DOHH2 (cell line): ENCODE measurements around the gene TVP23C.

Source experiments
- H3F3A ChIP-seq: fragments of 200-600 bp; sonication (generic), shearing (Covaris generic); 2 replicates; pipeline ENCODE4 v1.6.0; 2016; ENCODE audit warnings: antibody characterized with exemption, mild to moderate bottlenecking; ENCODE audit not compliant: control insufficient read depth, insufficient read depth
- H3K27ac ChIP-seq: fragments of 200-600 bp; sonication (generic); 2 replicates; pipeline ENCODE4 v1.5.1; 2014; ENCODE audit warnings: low read depth, mild to moderate bottlenecking, low read length, moderate library complexity
- H3K27me3 ChIP-seq: fragments of 200-600 bp; sonication (generic); 2 replicates; pipeline ENCODE4 v1.6.1; 2014; ENCODE audit warnings: mild to moderate bottlenecking, low read length, mixed read lengths; ENCODE audit not compliant: control insufficient read depth
- H3K36me3 ChIP-seq: fragments of 200-600 bp; sonication (generic); 2 replicates; pipeline ENCODE4 v1.6.1; 2014; ENCODE audit warnings: mild to moderate bottlenecking, low read length, moderate library complexity, mixed read lengths; ENCODE audit not compliant: control insufficient read depth
- H3K4me1 ChIP-seq: fragments of 200-600 bp; sonication (generic); 2 replicates; pipeline ENCODE4 v1.6.1; 2014; ENCODE audit warnings: mild to moderate bottlenecking, low read length, mixed read lengths; ENCODE audit not compliant: control insufficient read depth
- H3K4me2 ChIP-seq: fragments of 200-600 bp; sonication (generic); 2 replicates; pipeline ENCODE4 v1.6.0; 2014; ENCODE audit warnings: mild to moderate bottlenecking, low read length, moderate library complexity
- H3K4me3 ChIP-seq: fragments of 200-600 bp; sonication (generic); 2 replicates; pipeline ENCODE4 v1.5.1; 2014; ENCODE audit warnings: mild to moderate bottlenecking, low read length, mixed read lengths
- H3K79me2 ChIP-seq: fragments of 200-600 bp; sonication (generic); 2 replicates; pipeline ENCODE4 v1.6.1; 2014; ENCODE audit warnings: mild to moderate bottlenecking, low read length, mixed read lengths; ENCODE audit not compliant: control insufficient read depth
- H3K9me2 ChIP-seq: fragments of 200-600 bp; sonication (generic); replicated peaks from 2 replicates; pipeline ENCODE4 v1.6.1; 2014; ENCODE audit warnings: mild to moderate bottlenecking, low read length, mixed read lengths; ENCODE audit not compliant: control insufficient read depth
- H3K9me3 ChIP-seq: fragments of 200-600 bp; sonication (generic); 2 replicates; pipeline ENCODE4 v1.6.1; 2014; ENCODE audit warnings: antibody characterized with exemption, low read length, mixed read lengths; ENCODE audit not compliant: control insufficient read depth, insufficient read depth
- H4K20me1 ChIP-seq: fragments of 200-600 bp; sonication (generic); 2 replicates; pipeline ENCODE4 v1.6.0; 2014; ENCODE audit warnings: low read depth, mild to moderate bottlenecking, antibody characterized with exemption, low read length, moderate library complexity; ENCODE audit not compliant: control insufficient read depth, insufficient read depth
- EZH2phosphoT487 ChIP-seq: fragments of 200-600 bp; sonication (generic); IDR thresholded peaks from 2 replicates; pipeline ENCODE4 v1.6.1; 2017; ENCODE audit warnings: borderline replicate concordance, mild to moderate bottlenecking, antibody characterized with exemption, low read length, moderate library complexity, mixed read lengths
- TF ChIP-seq, protein P1 (sequence below): fragments of 200-600 bp; sonication (generic); IDR thresholded peaks from one replicate; pipeline ENCODE4 v1.5.1; 2014; ENCODE audit warnings: antibody characterized with exemption, mild to moderate bottlenecking, low read depth, low read length; ENCODE audit not compliant: poor library complexity, severe bottlenecking

TVP23C gene

DNA sequence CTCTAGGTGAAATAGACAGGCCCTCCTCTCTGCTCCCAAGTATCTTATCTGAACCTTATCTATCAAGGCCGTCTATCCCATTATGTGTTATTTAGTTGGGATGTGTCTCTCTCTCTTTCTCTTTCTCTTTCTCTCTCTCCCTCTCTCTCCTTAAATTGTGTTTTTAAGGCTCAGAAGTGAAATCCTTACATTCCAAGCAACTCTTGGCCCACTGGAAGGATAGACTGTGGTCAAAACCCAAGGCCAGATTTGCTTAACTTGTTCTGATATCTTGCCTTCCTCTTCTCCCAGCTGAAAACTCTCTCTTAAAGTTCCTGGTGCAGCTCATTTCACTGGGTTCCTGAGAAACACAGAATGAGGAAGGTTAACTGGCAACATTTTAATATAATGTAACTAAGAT lies 110.5 kb downstream of the TVP23C start:
- H3K79me2 ChIP-seq, result no peaks in the 10 kb centered on the region
- no peaks in the 10 kb centered on the region for H3F3A ChIP-seq
- TF ChIP-seq, protein P1, sequence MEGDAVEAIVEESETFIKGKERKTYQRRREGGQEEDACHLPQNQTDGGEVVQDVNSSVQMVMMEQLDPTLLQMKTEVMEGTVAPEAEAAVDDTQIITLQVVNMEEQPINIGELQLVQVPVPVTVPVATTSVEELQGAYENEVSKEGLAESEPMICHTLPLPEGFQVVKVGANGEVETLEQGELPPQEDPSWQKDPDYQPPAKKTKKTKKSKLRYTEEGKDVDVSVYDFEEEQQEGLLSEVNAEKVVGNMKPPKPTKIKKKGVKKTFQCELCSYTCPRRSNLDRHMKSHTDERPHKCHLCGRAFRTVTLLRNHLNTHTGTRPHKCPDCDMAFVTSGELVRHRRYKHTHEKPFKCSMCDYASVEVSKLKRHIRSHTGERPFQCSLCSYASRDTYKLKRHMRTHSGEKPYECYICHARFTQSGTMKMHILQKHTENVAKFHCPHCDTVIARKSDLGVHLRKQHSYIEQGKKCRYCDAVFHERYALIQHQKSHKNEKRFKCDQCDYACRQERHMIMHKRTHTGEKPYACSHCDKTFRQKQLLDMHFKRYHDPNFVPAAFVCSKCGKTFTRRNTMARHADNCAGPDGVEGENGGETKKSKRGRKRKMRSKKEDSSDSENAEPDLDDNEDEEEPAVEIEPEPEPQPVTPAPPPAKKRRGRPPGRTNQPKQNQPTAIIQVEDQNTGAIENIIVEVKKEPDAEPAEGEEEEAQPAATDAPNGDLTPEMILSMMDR, result no peak
- no peak for TF ChIP-seq EZH2phosphoT487
- H3K27ac ChIP-seq, result no peak overlapping the region
- H3K36me3 ChIP-seq, result no peaks in the 10 kb centered on the region
- H3K4me2 ChIP-seq, result no peak overlapping the region
- H3K27me3 ChIP-seq, result no peaks in the 10 kb centered on the region
- no peaks in the 10 kb centered on the region for H3K9me2 ChIP-seq
- no peaks in the 10 kb centered on the region for H3K4me1 ChIP-seq
- no peak overlapping the region for H3K4me3 ChIP-seq
- H4K20me1 ChIP-seq, result no peaks in the 10 kb centered on the region
- no peaks in the 10 kb centered on the region for H3K9me3 ChIP-seq
